Right lobe of liver (tissue), 6 donors: ENCODE measurements around the gene GATM. TPM values are rescaled to one million over a fixed set of nuclear protein-coding genes. Genes with fewer than 3 reads are reported as not detected.

Experiments
- ATAC-seq, 4 donors: fragments of 200-7000 bp; cut with Tn5 transposase; one replicate each; pipeline ENCODE4 v1.9.1; 2020; ENCODE audit warnings: mild to moderate bottlenecking in 4 of 4, moderate library complexity in 4 of 4
- DNase-seq, 3 donors: peaks; one replicate each; pipeline ENCODE4 v3.0.0-alpha.2; 2020
- H3K27ac ChIP-seq, 3 donors: fragments of 200-600 bp; one replicate each; pipeline ENCODE4 v1.8.0; 2022
- H3K27me3 ChIP-seq, 2 donors: fragments of 200-600 bp; one replicate each; pipeline ENCODE4 v1.8.0; 2022
- H3K36me3 ChIP-seq, 4 donors: fragments of 200-600 bp; sonication (generic) in 1 of 4; one replicate each; pipeline versions ENCODE4 v1.5.1 to v1.8.0; 2017 to 2022; ENCODE audit warnings: control low read depth in 1 of 4
- H3K4me1 ChIP-seq, 4 donors: fragments of 200-600 bp; sonication (generic) in 1 of 4; one replicate each; pipeline versions ENCODE4 v1.5.1 to v1.8.0; 2017 to 2022; ENCODE audit warnings: control low read depth in 1 of 4
- H3K4me3 ChIP-seq, 3 donors: fragments of 200-600 bp; one replicate each; pipeline ENCODE4 v1.8.0; 2022
- H3K9me3 ChIP-seq, 4 donors: fragments of 200-600 bp; sonication (generic) in 1 of 4; one replicate each; pipeline versions ENCODE4 v1.5.1 to v1.8.0; 2017 to 2022; ENCODE audit warnings: control low read depth in 1 of 4
- CTCF ChIP-seq, 4 donors: fragments of 200-600 bp in 3 of 4; fragments of 450-650 bp in 1 of 4; IDR thresholded peaks; one replicate each; pipeline versions ENCODE4 v1.5.1 to v1.8.0; 2016 to 2022; ENCODE audit warnings: antibody characterized with exemption in 4 of 4, mild to moderate bottlenecking in 2 of 4
- POLR2A ChIP-seq: fragments of 450-650 bp; IDR thresholded peaks from one replicate; pipeline ENCODE4 v1.6.1; 2017; ENCODE audit warnings: antibody characterized with exemption, mild to moderate bottlenecking
- WGBS: methylation state at CpG from one replicate; pipeline ENCODE4 v1.1.6; 2018; ENCODE audit warnings: low coverage, low lambda C conversion rate; ENCODE audit not compliant: insufficient coverage; ENCODE audit errors: missing lambda C conversion rate; 5-methylcytosine and 5-hydroxymethylcytosine counted together
- intact Hi-C, 2 donors: fragments of 100-400 bp; cut with DNase I; formaldehyde crosslinking; loops; one replicate each; pipeline versions ENCODE4 v1.11.2 to v1.14.1; 2022
- total RNA-seq, 6 experiments: library from RNA; depleted of rRNA in 2 of 6; stranded (reverse); fragments of >200 nt in 2 of 6; fragmentation: NEBNext Ultra II Directional in 3 of 6; extraction: Animal tissue kit (Norgen Biotek cat#: 25700) in 3 of 6; gene quantifications; one replicate each; pipeline versions ENCODE4 v1.1.0 to v1.2.4, GENCODE V29; 2016 to 2023
- donor health status: DM: no; HTN: yes; CAD: no.
- donor health status: DM: no; HTN: no; CAD: no.
- donor health status: DM: no; HTN: no; CAD: no.
- donor health status: DM: no; HTN: yes; CAD: no.
- donor health status: DM: no; HTN: yes; CAD: no.

Gene GATM
- total RNA-seq, 6 experiments from 2014 or later: 404 to 1,363 (median 579) TPM

- Histone ChIP-seq H3K36me3 (peaks cover 0 to 16% (median 4%) of the 10 kb centered on the region in 4 donors), H3K27ac (no peak overlapping the region), H3K9me3 (no peaks in the 10 kb centered on the region), H3K4me1 (peaks cover 0 to 24% (median 11%) of the 10 kb centered on the region in 4 donors), H3K27me3 (no peaks in the 10 kb centered on the region), H3K4me3 (no peak overlapping the region)
- ATAC-seq (peak in 2 of 4 donors; percentile 10 to 34), DNase-seq (no peak)
- intact Hi-C loops: no loop called here
- WGBS: 89% methylated on average over 2 of the region's 2 CpGs
- TF ChIP-seq POLR2A (no peak), CTCF (IDR thresholded peaks at IDR 0.05) (no peak)
Measured at GRCh38 chr15:45355860-45356259, 22.5 kb downstream of the GATM start.

GRCh38 chr15:45354711-45355110 lies 23.6 kb downstream of the GATM start:
- TF ChIP-seq CTCF (IDR thresholded peaks at IDR 0.05) (no peak), POLR2A (no peak)
- H3K36me3 ChIP-seq: peaks cover 0 to 5% (median 0%) of the 10 kb centered on the region in 4 donors
- WGBS: 45% methylated on average over 5 of the region's 5 CpGs
- no peak overlapping the region for H3K4me3 ChIP-seq
- peaks cover 0 to 28% (median 13%) of the 10 kb centered on the region in 4 donors for H3K4me1 ChIP-seq
- no peaks in the 10 kb centered on the region for H3K27me3 ChIP-seq
- DNase-seq (no peak), ATAC-seq (peak; percentile 39 to 81 (median 66))
- H3K9me3 ChIP-seq: no peaks in the 10 kb centered on the region
- peak overlapping the region in 2 of 3 donors; percentile 11 to 54 for H3K27ac ChIP-seq
- intact Hi-C loops: no loop called here

GRCh38 chr15:45351227-45351626 lies 27.1 kb downstream of the GATM start:
- Histone ChIP-seq H3K27ac (no peak overlapping the region), H3K36me3 (no peaks in the 10 kb centered on the region), H3K9me3 (no peaks in the 10 kb centered on the region), H3K4me1 (peaks cover 0 to 37% (median 15%) of the 10 kb centered on the region in 4 donors), H3K4me3 (no peak overlapping the region), H3K27me3 (no peaks in the 10 kb centered on the region)
- WGBS: 9% methylated on average over 2 of the region's 2 CpGs
- peak in 3 of 4 donors; percentile 17 to 37 (median 26) for ATAC-seq
- intact Hi-C loops: no loop called here
- TF ChIP-seq POLR2A (no peak), CTCF (IDR thresholded peaks at IDR 0.05) (no peak)
- DNase-seq: no peak

- DNase-seq (no peak), ATAC-seq (no peak)
- 100% methylated on average over 3 of the region's 3 CpGs for WGBS
- H3K4me3 ChIP-seq: no peak overlapping the region
- peaks cover 0 to 34% (median 16%) of the 10 kb centered on the region in 4 donors for H3K4me1 ChIP-seq
- H3K36me3 ChIP-seq: no peaks in the 10 kb centered on the region
- no peak overlapping the region for H3K27ac ChIP-seq
- H3K27me3 ChIP-seq: no peaks in the 10 kb centered on the region
- H3K9me3 ChIP-seq: no peaks in the 10 kb centered on the region
- intact Hi-C loops: no loop called here
- TF ChIP-seq POLR2A (no peak), CTCF (IDR thresholded peaks at IDR 0.05) (no peak)
Measured at GRCh38 chr15:45349623-45350022, 28.7 kb downstream of the GATM start.

- ATAC-seq: no peak
- intact Hi-C loops: no loop called here
- Histone ChIP-seq H3K36me3 (no peaks in the 10 kb centered on the region), H3K4me1 (peaks cover 0 to 44% (median 18%) of the 10 kb centered on the region in 4 donors), H3K27me3 (no peaks in the 10 kb centered on the region), H3K9me3 (no peaks in the 10 kb centered on the region), H3K27ac (no peak overlapping the region), H3K4me3 (no peak overlapping the region)
- DNase-seq: no peak
- TF ChIP-seq CTCF (IDR thresholded peaks at IDR 0.05): no peak
- no peak for TF ChIP-seq POLR2A
Measured at GRCh38 chr15:45347989-45348388, 30.4 kb downstream of the GATM start.
